SH-SY5Y (cell line): ENCODE data around the gene FFAR4.

Experiments
- GATA2 ChIP-seq: IDR thresholded peaks from 2 replicates; pipeline ENCODE4 v1.6.1; 2011; ENCODE audit warnings: mild to moderate bottlenecking, low read depth, low read length
- GATA3 ChIP-seq: IDR thresholded peaks from 2 replicates; pipeline ENCODE4 v1.6.1; 2011; ENCODE audit warnings: low read depth, mild to moderate bottlenecking, low read length, moderate library complexity

GRCh38 chr10:93599778-93600177 lies 33.3 kb downstream of the FFAR4 start:
- no peak for TF ChIP-seq GATA2
- TF ChIP-seq GATA3: no peak
